ENCODE measurements around the gene KIR3DL2.

GRCh38 chr19:54806516-54806838 is 43.8 kb upstream of the KIR3DL2 start:
- TF ChIP-seq CEBPB (IDR thresholded peaks at IDR 0.05) (no peak), EP300 (IDR thresholded peaks at IDR 0.05; ENCODE audit: borderline replicate concordance) (no peak), MAX (IDR thresholded peaks at IDR 0.05) (no peak), RAD21 (IDR thresholded peaks at IDR 0.05; ENCODE audit: low read depth) (no peak), FOXM1 (IDR thresholded peaks at IDR 0.05; ENCODE audit: borderline replicate concordance, low read depth) (no peak), REST (IDR thresholded peaks at IDR 0.05; ENCODE audit: low read depth) (no peak)
